Progenitor cell of endocrine pancreas (in vitro differentiated cells): ENCODE results near the gene EEFSEC. TPM values are rescaled to one million over a fixed set of nuclear protein-coding genes. Genes with fewer than 3 reads are reported as not detected.

Source experiments
- DNase-seq: peaks from one replicate; pipeline ENCODE4 v3.0.0; 2021; ENCODE audit warnings: low spot score; ENCODE audit not compliant: unreplicated experiment
- H3K27ac Mint-ChIP-seq: 2 replicates; pipeline ENCODE4 v1.8.0; 2021; ENCODE audit warnings: mild to moderate bottlenecking, moderate library complexity, mixed read lengths
- H3K27me3 Mint-ChIP-seq: 2 replicates; pipeline ENCODE4 v1.8.0; 2021; ENCODE audit warnings: mixed read lengths
- H3K36me3 Mint-ChIP-seq: 2 replicates; pipeline ENCODE4 v1.8.0; 2022; ENCODE audit warnings: mixed read lengths; ENCODE audit not compliant: insufficient read depth
- H3K4me1 Mint-ChIP-seq: 2 replicates; pipeline ENCODE4 v1.8.0; 2021; ENCODE audit warnings: low read depth, mixed read lengths
- H3K4me3 Mint-ChIP-seq: 2 replicates; pipeline ENCODE4 v1.8.0; 2021; ENCODE audit warnings: low read depth, mild to moderate bottlenecking, moderate library complexity, mixed read lengths
- H3K9me3 Mint-ChIP-seq: 2 replicates; pipeline ENCODE4 v1.8.0; 2021; ENCODE audit warnings: low read depth, mixed read lengths
- total RNA-seq: library from RNA; stranded (reverse); gene quantifications from 2 replicates; pipeline ENCODE4 v1.2.1, GENCODE V29; 2021
- TF ChIP-seq, protein P1 (sequence below): fragments of 200-600 bp; sonication (generic); IDR thresholded peaks from one replicate; pipeline ENCODE4 v1.5.0; 2021; ENCODE audit warnings: antibody characterized with exemption, mild to moderate bottlenecking; ENCODE audit not compliant: unreplicated experiment

Gene EEFSEC
- total RNA-seq, 1 donor from 2014 or later = 11.8 TPM

DNA sequence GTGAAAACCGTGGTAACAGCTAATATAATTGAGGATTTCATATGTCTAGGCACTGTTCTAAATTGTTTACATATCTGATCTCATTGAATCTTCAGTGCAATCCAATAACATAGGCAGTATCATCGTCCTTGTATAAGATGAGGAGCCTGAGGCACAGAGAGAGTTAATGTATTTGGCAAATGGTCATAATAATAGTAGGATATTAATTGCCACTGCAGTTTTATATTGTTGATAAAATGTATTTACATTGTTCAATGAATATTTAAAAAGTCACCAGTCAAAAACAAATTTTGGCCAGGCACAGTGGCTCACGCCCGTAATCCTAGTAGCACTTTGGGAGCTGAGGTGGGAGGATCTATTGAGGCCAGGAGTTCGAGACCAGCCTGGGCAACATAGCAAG lies 88.5 kb downstream of the EEFSEC start:
- TF ChIP-seq, protein P1, sequence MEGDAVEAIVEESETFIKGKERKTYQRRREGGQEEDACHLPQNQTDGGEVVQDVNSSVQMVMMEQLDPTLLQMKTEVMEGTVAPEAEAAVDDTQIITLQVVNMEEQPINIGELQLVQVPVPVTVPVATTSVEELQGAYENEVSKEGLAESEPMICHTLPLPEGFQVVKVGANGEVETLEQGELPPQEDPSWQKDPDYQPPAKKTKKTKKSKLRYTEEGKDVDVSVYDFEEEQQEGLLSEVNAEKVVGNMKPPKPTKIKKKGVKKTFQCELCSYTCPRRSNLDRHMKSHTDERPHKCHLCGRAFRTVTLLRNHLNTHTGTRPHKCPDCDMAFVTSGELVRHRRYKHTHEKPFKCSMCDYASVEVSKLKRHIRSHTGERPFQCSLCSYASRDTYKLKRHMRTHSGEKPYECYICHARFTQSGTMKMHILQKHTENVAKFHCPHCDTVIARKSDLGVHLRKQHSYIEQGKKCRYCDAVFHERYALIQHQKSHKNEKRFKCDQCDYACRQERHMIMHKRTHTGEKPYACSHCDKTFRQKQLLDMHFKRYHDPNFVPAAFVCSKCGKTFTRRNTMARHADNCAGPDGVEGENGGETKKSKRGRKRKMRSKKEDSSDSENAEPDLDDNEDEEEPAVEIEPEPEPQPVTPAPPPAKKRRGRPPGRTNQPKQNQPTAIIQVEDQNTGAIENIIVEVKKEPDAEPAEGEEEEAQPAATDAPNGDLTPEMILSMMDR = no peak
- H3K9me3 Mint-ChIP-seq = no peaks in the 10 kb centered on the region
- no peaks in the 10 kb centered on the region for H3K36me3 Mint-ChIP-seq
- peaks cover 4% of the 10 kb centered on the region for H3K4me1 Mint-ChIP-seq
- no peak overlapping the region for H3K4me3 Mint-ChIP-seq
- no peak for DNase-seq
- H3K27ac Mint-ChIP-seq = no peak overlapping the region
- no peaks in the 10 kb centered on the region for H3K27me3 Mint-ChIP-seq

DNA sequence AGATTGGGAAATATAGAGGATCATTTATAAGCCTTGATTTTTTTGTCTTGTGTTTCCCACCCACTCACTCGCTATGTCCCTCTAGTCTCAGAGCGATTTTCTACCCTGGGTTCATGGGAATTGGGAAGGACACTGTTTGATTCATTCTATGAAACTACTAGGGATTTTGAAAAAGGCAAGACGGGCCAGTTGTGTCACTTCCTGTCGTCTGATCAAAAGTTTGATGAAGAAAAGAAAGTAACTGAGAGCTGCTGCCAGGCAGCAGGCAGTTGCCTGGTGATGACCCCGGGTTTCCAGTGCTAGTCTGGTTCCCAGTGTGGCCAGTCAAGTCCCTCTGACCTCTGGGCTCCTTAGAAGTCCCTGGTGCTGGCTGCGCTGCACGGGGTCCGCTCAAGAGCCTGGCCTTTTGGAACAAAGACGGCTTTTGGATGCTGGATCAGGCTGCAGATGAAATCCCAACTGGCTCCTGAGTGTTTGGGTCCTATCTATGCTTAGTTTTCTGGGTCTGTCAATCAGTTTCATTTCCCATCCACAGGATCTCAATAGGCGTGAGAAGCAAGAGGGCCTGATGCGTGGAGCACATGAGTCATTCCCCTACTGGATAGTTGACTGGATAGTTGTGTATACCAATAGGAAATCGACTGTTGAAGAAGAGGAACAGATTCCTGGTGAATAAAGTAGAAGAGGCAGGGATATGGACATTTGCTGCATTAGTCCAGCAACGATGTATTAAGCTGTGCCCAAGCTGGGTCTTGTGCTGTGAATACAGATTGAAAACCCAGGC lies 89.7 kb downstream of the EEFSEC start:
- Mint-ChIP-seq H3K27ac (no peak overlapping the region), H3K9me3 (no peaks in the 10 kb centered on the region), H3K36me3 (no peaks in the 10 kb centered on the region), H3K4me3 (no peak overlapping the region), H3K27me3 (no peaks in the 10 kb centered on the region), H3K4me1 (peaks cover 7% of the 10 kb centered on the region)
- TF ChIP-seq, protein P1 = no peak
- no peak for DNase-seq

DNA sequence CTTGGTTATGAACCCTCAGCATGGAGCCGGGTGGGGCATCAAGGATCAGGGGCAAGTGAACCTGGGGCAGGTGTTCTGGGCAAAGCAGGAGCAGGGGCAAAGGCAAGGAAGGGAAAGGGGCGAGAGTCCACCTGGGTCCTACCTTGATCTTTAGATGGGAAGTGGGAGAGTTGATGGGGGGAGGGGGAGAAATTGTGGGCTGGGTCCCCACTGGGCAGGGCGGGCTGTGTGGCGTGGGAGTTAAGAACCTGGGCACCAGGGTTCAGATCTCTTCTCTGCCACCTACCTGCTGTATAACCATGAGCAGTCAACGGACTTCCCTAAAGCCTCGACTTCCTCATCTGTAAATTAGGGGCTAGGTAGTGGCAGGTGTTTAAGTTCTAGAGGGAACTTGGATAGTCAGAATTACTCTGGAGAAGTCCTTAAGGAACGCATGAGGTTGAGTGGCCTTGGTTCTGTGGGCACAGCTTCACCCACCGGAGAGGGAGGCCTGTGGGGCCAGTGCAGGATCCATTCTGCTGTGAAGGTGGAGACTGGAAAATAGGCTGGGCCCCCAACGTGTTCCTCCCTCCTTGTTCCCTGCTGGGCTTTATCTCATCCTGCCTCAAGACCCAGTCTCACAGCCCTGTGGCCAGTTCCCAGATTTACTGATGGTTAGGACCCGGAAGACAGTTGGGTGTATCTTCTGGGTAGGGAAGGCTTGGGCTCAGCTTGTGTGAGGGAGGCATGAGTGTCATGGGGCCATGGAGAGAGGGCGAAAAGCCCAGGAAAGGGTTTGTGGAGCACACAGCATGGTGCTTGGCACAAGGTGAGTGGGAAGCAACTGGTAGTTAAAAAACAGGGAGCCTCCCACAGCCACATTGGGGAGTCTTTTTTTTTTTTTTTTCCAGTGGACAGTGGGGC lies 90.6 kb downstream of the EEFSEC start:
- no peak overlapping the region for H3K27ac Mint-ChIP-seq
- TF ChIP-seq, protein P1 = no peak
- no peaks in the 10 kb centered on the region for H3K36me3 Mint-ChIP-seq
- no peaks in the 10 kb centered on the region for H3K27me3 Mint-ChIP-seq
- H3K9me3 Mint-ChIP-seq = no peaks in the 10 kb centered on the region
- no peak for DNase-seq
- peaks cover 11% of the 10 kb centered on the region for H3K4me1 Mint-ChIP-seq
- H3K4me3 Mint-ChIP-seq = no peak overlapping the region

DNA sequence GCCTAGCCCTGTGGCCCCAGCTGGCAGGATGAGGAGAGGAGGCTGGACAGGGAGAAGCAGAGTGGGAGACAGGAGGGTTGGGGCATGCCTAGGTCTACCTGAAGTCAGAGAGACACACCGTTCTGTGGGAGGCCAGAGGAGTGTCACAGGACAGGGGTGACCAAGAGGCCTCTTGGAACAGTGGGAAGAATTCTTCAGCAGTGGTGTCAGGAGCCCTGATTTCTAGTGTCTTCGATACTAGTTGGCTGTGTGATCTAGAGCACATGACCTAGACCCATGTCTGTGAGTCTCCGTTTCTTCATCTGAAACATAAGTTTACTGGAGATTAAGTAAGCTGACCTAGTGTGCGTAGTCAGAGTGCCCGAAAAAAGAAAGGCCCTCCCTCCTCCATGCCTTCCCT lies 92.2 kb downstream of the EEFSEC start:
- no peaks in the 10 kb centered on the region for H3K27me3 Mint-ChIP-seq
- H3K4me3 Mint-ChIP-seq = no peak overlapping the region
- peaks cover under 1% of the 10 kb centered on the region for H3K9me3 Mint-ChIP-seq
- no peaks in the 10 kb centered on the region for H3K36me3 Mint-ChIP-seq
- H3K27ac Mint-ChIP-seq = no peak overlapping the region
- TF ChIP-seq, protein P1 = no peak
- peaks cover 11% of the 10 kb centered on the region for H3K4me1 Mint-ChIP-seq
- DNase-seq = no peak

DNA sequence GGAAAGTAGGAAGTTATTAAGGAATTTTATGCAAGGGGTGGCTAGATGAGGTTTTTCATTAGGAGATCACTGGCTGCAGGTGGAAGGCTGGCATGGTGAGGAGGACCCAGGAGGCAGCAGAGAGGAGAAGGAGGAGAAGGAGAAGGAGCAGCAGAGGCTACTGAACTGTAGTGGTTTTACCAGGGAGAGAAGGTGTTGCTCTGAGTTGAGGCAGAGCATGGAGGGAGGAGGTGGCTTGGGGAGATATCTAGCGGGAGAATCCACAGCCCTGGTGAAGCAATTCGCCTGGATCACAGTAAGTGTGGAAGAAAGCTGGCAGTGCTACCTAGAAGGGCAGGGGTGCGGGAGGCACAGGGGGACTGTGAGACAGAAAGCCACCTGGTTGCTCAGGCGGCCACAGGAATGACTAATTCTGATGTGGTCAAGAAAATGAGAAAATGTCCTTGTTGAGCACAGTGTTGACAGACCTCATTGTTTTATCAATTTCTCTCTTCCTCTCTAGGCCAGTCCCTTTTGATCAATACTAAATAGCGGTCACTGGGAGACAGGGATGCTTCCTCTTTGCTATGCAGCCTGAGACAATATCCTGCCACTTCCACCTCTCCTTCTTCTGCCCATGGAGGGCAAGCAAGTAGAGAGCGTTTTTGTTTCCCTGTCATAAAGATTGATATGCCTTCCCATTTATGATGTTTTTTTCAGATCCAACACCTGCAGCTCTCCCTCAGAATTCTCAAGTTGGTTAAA lies 94.6 kb downstream of the EEFSEC start:
- Mint-ChIP-seq H3K9me3 (peaks cover 3% of the 10 kb centered on the region), H3K27ac (peak overlapping the region; percentile 47), H3K4me1 (peaks cover 13% of the 10 kb centered on the region), H3K27me3 (no peaks in the 10 kb centered on the region), H3K4me3 (no peak overlapping the region), H3K36me3 (peaks cover 4% of the 10 kb centered on the region)
- TF ChIP-seq, protein P1 = no peak
- DNase-seq = no peak
